ENCODE results near the gene FLACC1. TPM values are rescaled to one million over a fixed set of nuclear protein-coding genes. Genes with fewer than 3 reads are reported as not detected.
"Not testable (repeated sequence)": the region's sequence is repeated elsewhere in the genome, so short reads cannot be mapped to it uniquely, and the experiment has no call there.

The FLACC1 gene
- total and polyA plus RNA-seq, 2 donors (not counting 1 experiment from before 2014, with no cell fraction given) = 1.5 to 5.0 TPM

- WGBS (ENCODE audit: insufficient coverage) = no CpG with 5 or more reads among the region's 3 CpGs
- POLR2A ChIA-PET = no interaction called here
- Mint-ChIP-seq H3K27ac (no peak overlapping the region), H3K9me3 (ENCODE audit: insufficient read depth) (peaks cover 3% of the 10 kb centered on the region), H3K4me3 (no peak overlapping the region), H3K4me1 (no peaks in the 10 kb centered on the region), H3K27me3 (no peaks in the 10 kb centered on the region)
- H3K36me3 ChIP-seq (replicated peaks in 1 of 2; ENCODE audit: control extremely low read depth in 1 of 2, control insufficient read depth in 1 of 2, extremely low read depth in 1 of 2, insufficient read depth in 2 of 2, low read length in 1 of 2) = peaks cover 0 to 2% of the 10 kb centered on the region in 2 experiments
- no peak overlapping the region for H3K4me3 ChIP-seq (ENCODE audit: control extremely low read depth in 1 of 5, extremely low read depth in 1 of 5, insufficient read depth in 1 of 5, low read depth in 2 of 5, low read length in 4 of 5)
- ATAC-seq (ENCODE audit: low read depth) (no peak), DNase-seq (no peak)
- no peaks in the 10 kb centered on the region for H3K27me3 ChIP-seq (replicated peaks in 1 of 4; ENCODE audit: control extremely low read depth in 1 of 4, control insufficient read depth in 3 of 4, insufficient read depth in 4 of 4, low read length in 3 of 4)
- no peak overlapping the region for H3K9ac ChIP-seq (ENCODE audit: low read length)
- H3K79me2 ChIP-seq (ENCODE audit: control insufficient read depth, insufficient read depth, low read length) = no peaks in the 10 kb centered on the region
- CTCF ChIA-PET = no interaction called here
- no peaks in the 10 kb centered on the region for H4K20me1 ChIP-seq (ENCODE audit: control insufficient read depth, insufficient read depth, low read length, poor library complexity, severe bottlenecking)
- H3K4me2 ChIP-seq (replicated peaks; ENCODE audit: low read depth, low read length, poor library complexity, severe bottlenecking) = no peak overlapping the region
- TF ChIP-seq CTCF (IDR thresholded peaks at IDR 0.05) (no peak), EZH2 (IDR thresholded peaks at IDR 0.05; ENCODE audit: borderline replicate concordance, insufficient read depth, low read depth, low read length, poor library complexity, severe bottlenecking) (no peak)
- H2AFZ ChIP-seq (ENCODE audit: insufficient read depth, low read depth, low read length, poor library complexity, severe bottlenecking) = no peak overlapping the region
- intact Hi-C loops (cut with micrococcal nuclease) = no loop called here
- peaks cover 0 to 3% (median 2%) of the 10 kb centered on the region in 3 donors for H3K9me3 ChIP-seq (ENCODE audit: control extremely low read depth in 1 of 3, control insufficient read depth in 2 of 3, insufficient read depth in 1 of 3, low read length in 2 of 3)
- H3K4me1 ChIP-seq (ENCODE audit: control insufficient read depth in 2 of 2, insufficient read depth in 2 of 2, low read length in 2 of 2) = no peaks in the 10 kb centered on the region
- no peak overlapping the region for H3K27ac ChIP-seq (ENCODE audit: low read length in 2 of 2)
These were observed 48.2 kb downstream of the FLACC1 start for GRCh38 chr2:201308914-201309313.

GRCh38 chr2:201307876-201308275 is 49.3 kb downstream of the FLACC1 start:
- DNase-seq (no peak), ATAC-seq (ENCODE audit: low read depth) (no peak)
- Mint-ChIP-seq H3K4me3 (no peak overlapping the region), H3K27me3 (no peaks in the 10 kb centered on the region), H3K4me1 (no peaks in the 10 kb centered on the region), H3K27ac (no peak overlapping the region), H3K9me3 (ENCODE audit: insufficient read depth) (peaks cover 3% of the 10 kb centered on the region)
- intact Hi-C loops (cut with micrococcal nuclease) = no loop called here
- Histone ChIP-seq H3K9me3 (ENCODE audit: control extremely low read depth in 1 of 3, control insufficient read depth in 2 of 3, insufficient read depth in 1 of 3, low read length in 2 of 3) (peaks cover 0 to 2% (median 0%) of the 10 kb centered on the region in 3 donors), H3K27ac (ENCODE audit: low read length in 2 of 2) (no peak overlapping the region), H3K4me3 (ENCODE audit: control extremely low read depth in 1 of 5, extremely low read depth in 1 of 5, insufficient read depth in 1 of 5, low read depth in 2 of 5, low read length in 4 of 5) (no peak overlapping the region), H3K27me3 (replicated peaks in 1 of 4; ENCODE audit: control extremely low read depth in 1 of 4, control insufficient read depth in 3 of 4, insufficient read depth in 4 of 4, low read length in 3 of 4) (no peaks in the 10 kb centered on the region), H3K4me1 (ENCODE audit: control insufficient read depth in 2 of 2, insufficient read depth in 2 of 2, low read length in 2 of 2) (no peaks in the 10 kb centered on the region), H3K79me2 (ENCODE audit: control insufficient read depth, insufficient read depth, low read length) (no peaks in the 10 kb centered on the region), H3K4me2 (replicated peaks; ENCODE audit: low read depth, low read length, poor library complexity, severe bottlenecking) (no peak overlapping the region), H4K20me1 (ENCODE audit: control insufficient read depth, insufficient read depth, low read length, poor library complexity, severe bottlenecking) (no peaks in the 10 kb centered on the region), H3K36me3 (replicated peaks in 1 of 2; ENCODE audit: control extremely low read depth in 1 of 2, control insufficient read depth in 1 of 2, extremely low read depth in 1 of 2, insufficient read depth in 2 of 2, low read length in 1 of 2) (peaks cover 0 to 2% of the 10 kb centered on the region in 2 experiments), H2AFZ (ENCODE audit: insufficient read depth, low read depth, low read length, poor library complexity, severe bottlenecking) (no peak overlapping the region), H3K9ac (ENCODE audit: low read length) (no peak overlapping the region)
- POLR2A ChIA-PET = no interaction called here
- 100% methylated on average over 3 of the region's 3 CpGs for WGBS (ENCODE audit: insufficient coverage)
- CTCF ChIA-PET = no interaction called here
- TF ChIP-seq CTCF (IDR thresholded peaks at IDR 0.05) (no peak), EZH2 (IDR thresholded peaks at IDR 0.05; ENCODE audit: borderline replicate concordance, insufficient read depth, low read depth, low read length, poor library complexity, severe bottlenecking) (no peak)

GRCh38 chr2:201299929-201300328 is 57.2 kb downstream of the FLACC1 start:
- ATAC-seq (ENCODE audit: low read depth); intact Hi-C loops (cut with micrococcal nuclease); POLR2A ChIA-PET; H3K27me3 ChIP-seq (replicated peaks in 1 of 4; ENCODE audit: control extremely low read depth in 1 of 4, control insufficient read depth in 3 of 4, insufficient read depth in 4 of 4, low read length in 3 of 4); H3K27me3 Mint-ChIP-seq; H3K4me1 ChIP-seq (ENCODE audit: control insufficient read depth in 2 of 2, insufficient read depth in 2 of 2, low read length in 2 of 2); H3K4me3 ChIP-seq (ENCODE audit: control extremely low read depth in 1 of 5, extremely low read depth in 1 of 5, insufficient read depth in 1 of 5, low read depth in 2 of 5, low read length in 4 of 5); CTCF ChIA-PET; H3K27ac Mint-ChIP-seq; H3K4me1 Mint-ChIP-seq; H3K9ac ChIP-seq (ENCODE audit: low read length); H3K36me3 ChIP-seq (replicated peaks in 1 of 2; ENCODE audit: control extremely low read depth in 1 of 2, control insufficient read depth in 1 of 2, extremely low read depth in 1 of 2, insufficient read depth in 2 of 2, low read length in 1 of 2); H3K4me2 ChIP-seq (replicated peaks; ENCODE audit: low read depth, low read length, poor library complexity, severe bottlenecking); H3K79me2 ChIP-seq (ENCODE audit: control insufficient read depth, insufficient read depth, low read length); H4K20me1 ChIP-seq (ENCODE audit: control insufficient read depth, insufficient read depth, low read length, poor library complexity, severe bottlenecking); H3K4me3 Mint-ChIP-seq; H3K27ac ChIP-seq (ENCODE audit: low read length in 2 of 2); H2AFZ ChIP-seq (ENCODE audit: insufficient read depth, low read depth, low read length, poor library complexity, severe bottlenecking); DNase-seq: not testable (repeated sequence)
- peaks cover 17% of the 10 kb centered on the region for H3K9me3 Mint-ChIP-seq (ENCODE audit: insufficient read depth)
- H3K9me3 ChIP-seq (ENCODE audit: control extremely low read depth in 1 of 3, control insufficient read depth in 2 of 3, insufficient read depth in 1 of 3, low read length in 2 of 3) = peaks cover 0 to 10% (median 1%) of the 10 kb centered on the region in 3 donors
- WGBS (ENCODE audit: insufficient coverage) = 97% methylated on average over 11 of the region's 11 CpGs

All from B cell (primary cell).